HUES48 (cell line): ENCODE results near the gene MCTP1.

ENCODE experiments used
- H3K27ac ChIP-seq: one replicate; pipeline ENCODE4 v1.7.0; 2013; ENCODE audit warnings: low read depth, low read length, inconsistent platforms
- H3K27me3 ChIP-seq: 2 replicates; pipeline ENCODE4 v1.6.1; 2013; ENCODE audit warnings: mild to moderate bottlenecking, low read length; ENCODE audit not compliant: control insufficient read depth, insufficient read depth
- H3K36me3 ChIP-seq: 2 replicates; pipeline ENCODE4 v1.6.1; 2013; ENCODE audit warnings: low read length; ENCODE audit not compliant: control insufficient read depth, insufficient read depth
- H3K4me1 ChIP-seq: 2 replicates; pipeline ENCODE4 v1.6.1; 2013; ENCODE audit warnings: mild to moderate bottlenecking, low read length; ENCODE audit not compliant: control insufficient read depth, insufficient read depth
- H3K4me3 ChIP-seq: 2 replicates; pipeline ENCODE4 v1.5.1; 2013; ENCODE audit warnings: mild to moderate bottlenecking, low read depth, low read length
- H3K9ac ChIP-seq: 2 replicates; pipeline ENCODE4 v1.6.1; 2013; ENCODE audit warnings: mild to moderate bottlenecking, low read depth, low read length, moderate library complexity
- H3K9me3 ChIP-seq: 2 replicates; pipeline ENCODE4 v1.6.1; 2013; ENCODE audit warnings: low read length; ENCODE audit not compliant: control insufficient read depth, insufficient read depth

The MCTP1 gene

DNA sequence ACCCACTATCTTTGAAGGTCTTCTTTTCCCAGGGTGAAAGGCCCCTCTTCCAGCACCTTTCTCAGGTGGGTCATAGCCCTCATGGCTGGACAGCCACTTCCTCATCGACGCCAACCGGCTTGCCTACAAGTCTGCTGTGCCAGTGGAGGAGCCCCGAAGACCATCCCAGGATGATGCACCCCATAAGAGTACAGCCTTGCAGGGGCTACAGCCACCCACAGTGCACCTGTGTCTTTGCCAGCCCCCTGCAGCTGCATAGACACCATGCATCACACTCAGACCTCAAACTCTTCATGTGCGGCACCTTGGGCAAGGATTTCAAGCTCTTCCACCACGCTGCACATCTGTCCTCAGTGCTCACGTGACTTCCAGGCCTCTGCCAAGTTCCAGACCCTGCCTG is 493.1 kb downstream of the MCTP1 start:
- no peak overlapping the region for H3K27ac ChIP-seq

GRCh38 chr5:94788527-94788926 is 496.4 kb downstream of the MCTP1 start:
- Histone ChIP-seq H3K27ac (no peak overlapping the region), H3K9me3 (no peaks in the 10 kb centered on the region), H3K4me1 (peaks cover 11% of the 10 kb centered on the region), H3K9ac (no peak overlapping the region), H3K36me3 (no peaks in the 10 kb centered on the region), H3K27me3 (no peaks in the 10 kb centered on the region), H3K4me3 (no peak overlapping the region)

More for the DNA sequence above, 493.1 kb downstream of the MCTP1 start:
- Histone ChIP-seq H3K9me3 (no peaks in the 10 kb centered on the region), H3K4me3 (no peak overlapping the region), H3K9ac (no peak overlapping the region), H3K36me3 (no peaks in the 10 kb centered on the region), H3K4me1 (peaks cover 11% of the 10 kb centered on the region), H3K27me3 (no peaks in the 10 kb centered on the region)

GRCh38 chr5:94784536-94785505 is 500.1 kb downstream of the MCTP1 start:
- Histone ChIP-seq H3K9ac (no peak overlapping the region), H3K4me1 (peaks cover 11% of the 10 kb centered on the region), H3K27me3 (no peaks in the 10 kb centered on the region), H3K4me3 (no peak overlapping the region), H3K36me3 (no peaks in the 10 kb centered on the region), H3K27ac (no peak overlapping the region), H3K9me3 (no peaks in the 10 kb centered on the region)

DNA sequence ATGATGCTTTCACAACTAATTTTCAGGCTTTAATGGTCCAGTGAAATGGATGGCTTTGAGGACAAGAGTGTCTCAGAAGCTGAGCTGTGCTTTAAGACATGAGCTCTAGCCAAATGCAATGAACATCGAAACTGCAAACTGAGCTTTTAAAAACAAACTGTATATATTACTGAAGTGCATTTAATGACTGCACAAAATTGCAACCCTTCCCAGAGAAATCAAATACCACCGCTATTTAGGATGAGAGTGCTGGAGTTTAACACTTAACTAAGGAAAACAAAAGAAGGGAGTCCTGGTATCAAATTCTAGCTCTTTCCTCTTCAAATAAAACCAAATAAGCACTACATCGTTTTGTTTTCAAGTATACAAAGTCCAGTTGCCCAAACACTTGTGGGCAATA is 502.5 kb downstream of the MCTP1 start:
- H3K9me3 ChIP-seq: no peaks in the 10 kb centered on the region
- no peaks in the 10 kb centered on the region for H3K36me3 ChIP-seq
- H3K27me3 ChIP-seq: no peaks in the 10 kb centered on the region
- H3K9ac ChIP-seq: no peak overlapping the region
- no peak overlapping the region for H3K4me3 ChIP-seq
- H3K27ac ChIP-seq: no peak overlapping the region
- H3K4me1 ChIP-seq: peaks cover 13% of the 10 kb centered on the region; the same call in 1 of the 2 replicates

DNA sequence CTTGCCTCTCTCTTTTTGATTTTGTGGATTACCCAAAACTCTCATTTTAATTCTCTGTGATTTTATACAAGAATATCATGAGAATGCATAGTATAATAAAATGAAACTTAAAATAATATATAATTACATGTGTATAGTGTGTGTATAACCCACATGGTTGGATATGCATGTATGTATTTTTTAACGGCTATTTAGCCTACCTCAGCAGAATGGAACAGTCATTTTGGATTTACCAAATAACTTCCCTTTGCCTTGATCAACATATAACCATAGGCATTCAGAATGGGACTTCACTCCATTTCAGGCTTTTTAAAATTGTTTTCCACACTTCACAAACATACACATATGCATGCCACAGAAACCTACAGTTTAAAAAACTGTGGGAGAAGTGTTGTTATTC is 505.2 kb downstream of the MCTP1 start:
- no peak overlapping the region for H3K4me3 ChIP-seq
- no peak overlapping the region for H3K27ac ChIP-seq
- no peak overlapping the region for H3K9ac ChIP-seq
- no peaks in the 10 kb centered on the region for H3K9me3 ChIP-seq
- H3K36me3 ChIP-seq: no peaks in the 10 kb centered on the region
- H3K27me3 ChIP-seq: no peaks in the 10 kb centered on the region
- peaks cover 10% of the 10 kb centered on the region; the same call in 1 of the 2 replicates for H3K4me1 ChIP-seq

DNA sequence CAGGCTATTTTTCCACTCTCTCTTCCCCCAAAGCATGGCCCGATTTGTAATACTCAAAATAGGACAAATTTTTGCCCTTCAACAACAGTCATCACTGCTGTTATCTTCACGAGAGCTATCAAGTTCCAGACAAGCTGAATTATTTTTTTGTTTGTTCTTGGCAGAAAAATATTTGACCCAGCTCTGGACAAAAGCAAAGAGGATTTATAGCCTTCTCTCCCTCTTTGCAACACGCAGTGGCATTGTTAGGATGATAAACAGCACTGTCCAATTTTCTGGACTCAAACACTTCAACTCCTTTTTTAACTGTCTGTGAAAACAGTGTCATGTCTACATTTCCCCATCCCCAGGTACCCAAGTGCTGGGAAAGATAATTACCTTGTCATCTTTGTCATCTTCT is 506.2 kb downstream of the MCTP1 start:
- H3K36me3 ChIP-seq: no peaks in the 10 kb centered on the region
- H3K4me1 ChIP-seq: peaks cover 10% of the 10 kb centered on the region; the same call in 1 of the 2 replicates
- H3K9me3 ChIP-seq: no peaks in the 10 kb centered on the region
- H3K27me3 ChIP-seq: no peaks in the 10 kb centered on the region
- no peak overlapping the region for H3K4me3 ChIP-seq
- no peak overlapping the region for H3K9ac ChIP-seq
- H3K27ac ChIP-seq: no peak overlapping the region

DNA sequence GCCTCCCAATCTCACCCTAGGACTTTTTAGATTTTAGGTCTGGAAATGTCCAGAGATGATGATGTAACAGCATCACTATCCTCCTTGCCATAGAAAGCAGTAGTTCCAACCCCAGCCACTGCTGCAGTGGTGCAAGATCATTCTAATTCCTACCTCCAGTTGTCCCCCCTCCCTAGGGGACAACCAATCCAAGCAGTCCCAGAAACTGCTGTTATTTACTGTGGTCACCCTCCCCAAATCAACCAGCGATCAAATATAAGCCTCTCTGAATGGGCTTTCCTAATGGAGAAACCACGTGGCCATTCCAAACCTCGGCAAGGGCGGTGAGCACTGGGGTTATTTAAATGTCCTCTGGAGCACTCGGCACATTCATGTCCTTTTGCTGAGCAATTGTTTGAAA is 506.6 kb downstream of the MCTP1 start:
- Histone ChIP-seq H3K27me3 (no peaks in the 10 kb centered on the region), H3K36me3 (no peaks in the 10 kb centered on the region), H3K4me1 (peaks cover 10% of the 10 kb centered on the region; the same call in 1 of the 2 replicates), H3K27ac (no peak overlapping the region), H3K9ac (no peak overlapping the region), H3K4me3 (no peak overlapping the region), H3K9me3 (no peaks in the 10 kb centered on the region)

GRCh38 chr5:94777056-94777880 is 507.6 kb downstream of the MCTP1 start:
- no peak overlapping the region for H3K9ac ChIP-seq
- no peaks in the 10 kb centered on the region for H3K36me3 ChIP-seq
- H3K9me3 ChIP-seq: no peaks in the 10 kb centered on the region
- H3K27me3 ChIP-seq: no peaks in the 10 kb centered on the region
- H3K4me1 ChIP-seq: peaks cover 10% of the 10 kb centered on the region; the same call in 1 of the 2 replicates
- H3K27ac ChIP-seq: no peak overlapping the region
- no peak overlapping the region for H3K4me3 ChIP-seq

- Histone ChIP-seq H3K27ac (no peak overlapping the region), H3K4me1 (peaks cover 10% of the 10 kb centered on the region; the same call in 1 of the 2 replicates), H3K27me3 (no peaks in the 10 kb centered on the region), H3K9ac (no peak overlapping the region), H3K9me3 (no peaks in the 10 kb centered on the region), H3K36me3 (no peaks in the 10 kb centered on the region), H3K4me3 (no peak overlapping the region)
Observed at GRCh38 chr5:94776167-94776566, 508.7 kb downstream of the MCTP1 start.

GRCh38 chr5:94775088-94775487 is 509.8 kb downstream of the MCTP1 start:
- H3K9ac ChIP-seq: no peak overlapping the region
- H3K4me3 ChIP-seq: no peak overlapping the region
- no peaks in the 10 kb centered on the region for H3K36me3 ChIP-seq
- H3K9me3 ChIP-seq: no peaks in the 10 kb centered on the region
- H3K27me3 ChIP-seq: no peaks in the 10 kb centered on the region
- H3K4me1 ChIP-seq: peaks cover 10% of the 10 kb centered on the region; the same call in 1 of the 2 replicates
- no peak overlapping the region for H3K27ac ChIP-seq

DNA sequence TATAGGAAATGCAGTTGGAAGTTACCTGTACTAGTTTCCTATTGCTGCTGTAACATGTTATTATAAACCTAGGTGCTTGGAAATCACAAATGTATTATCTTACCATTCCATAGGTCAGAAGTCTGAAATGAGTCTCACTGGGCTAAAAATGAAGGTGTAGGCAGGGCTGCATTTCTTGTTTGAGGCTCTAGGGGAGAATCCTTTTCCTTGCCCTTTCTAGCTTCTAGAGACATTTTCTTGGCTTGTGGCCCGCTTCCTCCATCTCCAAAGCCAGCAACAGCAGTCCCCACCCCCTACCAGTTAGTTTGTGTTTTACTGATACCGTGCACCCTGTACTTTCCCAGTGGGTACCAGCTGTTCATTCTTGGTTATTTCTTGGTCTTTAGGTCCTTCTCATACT is 513.2 kb downstream of the MCTP1 start:
- H3K27me3 ChIP-seq: no peaks in the 10 kb centered on the region
- no peaks in the 10 kb centered on the region for H3K9me3 ChIP-seq
- no peaks in the 10 kb centered on the region for H3K4me1 ChIP-seq
- H3K4me3 ChIP-seq: no peak overlapping the region
- no peak overlapping the region for H3K27ac ChIP-seq
- H3K9ac ChIP-seq: no peak overlapping the region
- H3K36me3 ChIP-seq: no peaks in the 10 kb centered on the region
